ENCODE data around the gene CLDN6.

- TF ChIP-seq CTCF (IDR thresholded peaks at IDR 0.05) (no peak), POLR2AphosphoS5 (IDR thresholded peaks at IDR 0.05) (no peak), EP300 (IDR thresholded peaks at IDR 0.05) (no peak), POLR2A (IDR thresholded peaks at IDR 0.05) (no peak)
Measured at GRCh38 chr16:3008690-3009037, 9.3 kb downstream of the CLDN6 start.

Measured in gastroesophageal sphincter (tissue), 3 donors.